Spinal cord (tissue), 10 donors: ENCODE results near the gene LRP1-AS. TPM values are rescaled to one million over a fixed set of nuclear protein-coding genes. Genes with fewer than 3 reads are reported as not detected.

ENCODE experiments used
- DNase-seq, 6 donors: peaks; one replicate each; pipeline versions ENCODE4 v3.0.0 to v3.0.0-alpha.2; 2013 to 2015; ENCODE audit warnings: low spot score in 6 of 6, low read depth in 4 of 6
- H3K27ac ChIP-seq: one replicate; pipeline ENCODE4 v1.5.1; 2013; ENCODE audit warnings: low read depth, low read length, control low read depth
- H3K27me3 ChIP-seq: one replicate; pipeline ENCODE4 v1.6.1; 2013; ENCODE audit warnings: low read length; ENCODE audit not compliant: control insufficient read depth, insufficient read depth
- H3K36me3 ChIP-seq: one replicate; pipeline ENCODE4 v1.6.1; 2013; ENCODE audit warnings: low read length; ENCODE audit not compliant: control insufficient read depth, insufficient read depth
- H3K4me1 ChIP-seq: one replicate; pipeline ENCODE4 v1.6.1; 2013; ENCODE audit warnings: low read length; ENCODE audit not compliant: control insufficient read depth, insufficient read depth
- H3K4me3 ChIP-seq: one replicate; pipeline ENCODE4 v1.5.1; 2013; ENCODE audit warnings: low read depth, low read length, control low read depth
- H3K9me3 ChIP-seq: one replicate; pipeline ENCODE4 v1.6.1; 2013; ENCODE audit warnings: low read length; ENCODE audit not compliant: control insufficient read depth, insufficient read depth
- WGBS: methylation state at CpG from one replicate; pipeline ENCODE4 v1.1.5; 2013; ENCODE audit warnings: missing lambda C conversion rate; ENCODE audit not compliant: insufficient coverage; 5-methylcytosine and 5-hydroxymethylcytosine counted together
- polyA plus RNA-seq, 2 donors: library from polyadenylated mRNA; unstranded; fragments of 120-200 nt; gene quantifications; one replicate each; pipeline ENCODE4 v1.2.1, GENCODE V29; 2013; ENCODE audit not compliant: insufficient read length in 2 of 2
- total RNA-seq, 2 donors: library from RNA; depleted of rRNA in 1 of 2; stranded (reverse); fragments of 120-200 nt in 1 of 2; fragments of >200 nt in 1 of 2; gene quantifications; one replicate each; pipeline versions ENCODE4 v1.2.3 to v1.2.4, GENCODE V29; 2013 to 2014
- donor health status: healthy.

LRP1-AS gene
- total and polyA plus RNA-seq, 4 donors = 2.3 TPM; not detected in 3

DNA sequence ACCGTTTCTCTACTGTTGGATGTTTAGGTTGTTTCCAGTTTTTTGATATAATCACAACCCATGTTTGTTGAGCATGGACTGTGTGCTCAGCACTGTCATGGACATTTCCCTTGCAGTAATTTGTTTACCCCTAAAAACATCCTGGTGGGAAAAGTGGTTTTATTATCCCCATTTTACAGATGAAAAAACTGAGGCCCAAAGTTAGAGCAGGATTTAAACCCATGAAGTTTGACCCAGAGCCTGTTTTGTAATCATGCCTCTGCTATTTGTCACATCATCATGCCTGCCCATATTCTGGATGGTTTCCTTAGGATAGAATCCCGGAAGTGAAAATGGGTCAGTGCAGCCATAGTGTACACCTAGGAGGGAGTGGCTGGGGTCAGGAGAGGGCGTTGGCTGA, 17.0 kb upstream of the LRP1-AS start:
- DNase-seq = no peak
- Histone ChIP-seq H3K4me1 (peaks cover 4% of the 10 kb centered on the region), H3K27ac (no peak overlapping the region), H3K4me3 (no peak overlapping the region), H3K27me3 (no peaks in the 10 kb centered on the region), H3K36me3 (peaks cover 95% of the 10 kb centered on the region), H3K9me3 (no peaks in the 10 kb centered on the region)
- 83% methylated on average over 2 of the region's 3 CpGs for WGBS

DNA sequence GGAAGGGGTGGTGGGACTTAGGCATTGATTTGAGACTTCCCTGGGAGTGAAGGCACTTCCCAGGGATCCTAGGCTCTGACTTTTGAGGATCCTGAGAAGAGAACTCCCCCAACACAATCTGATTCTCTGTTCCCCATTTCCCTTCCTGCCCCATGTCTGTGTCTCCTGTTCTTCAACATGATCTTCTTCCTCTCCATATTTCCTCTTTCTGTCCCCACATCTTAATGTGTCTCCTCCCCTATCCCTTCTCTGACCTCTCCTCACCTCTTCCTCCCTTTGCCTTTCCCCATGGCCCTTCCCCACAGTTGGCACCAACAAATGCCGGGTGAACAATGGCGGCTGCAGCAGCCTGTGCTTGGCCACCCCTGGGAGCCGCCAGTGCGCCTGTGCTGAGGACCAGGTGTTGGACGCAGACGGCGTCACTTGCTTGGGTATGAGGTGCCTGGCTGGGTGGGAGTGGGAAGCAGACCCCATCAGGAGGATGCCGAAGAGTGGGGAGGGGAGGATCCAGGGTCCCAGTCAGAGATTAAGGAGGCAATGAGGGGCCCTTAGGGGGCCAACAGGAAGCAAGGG, 15.2 kb upstream of the LRP1-AS start:
- no peak overlapping the region for H3K27ac ChIP-seq
- no peaks in the 10 kb centered on the region for H3K9me3 ChIP-seq
- WGBS = 87% methylated on average over 8 of the region's 8 CpGs

GRCh38 chr12:57161491-57161890, 14.1 kb upstream of the LRP1-AS start:
- Histone ChIP-seq H3K4me3 (no peak overlapping the region), H3K36me3 (peaks cover 95% of the 10 kb centered on the region), H3K27me3 (no peaks in the 10 kb centered on the region), H3K27ac (no peak overlapping the region), H3K9me3 (no peaks in the 10 kb centered on the region), H3K4me1 (peaks cover 13% of the 10 kb centered on the region)
- DNase-seq = no peak
- WGBS = 92% methylated on average over 4 of the region's 7 CpGs

More for the DNA sequence above, 15.2 kb upstream of the LRP1-AS start:
- Histone ChIP-seq H3K36me3 (peaks cover 95% of the 10 kb centered on the region), H3K4me3 (no peak overlapping the region), H3K4me1 (peaks cover 13% of the 10 kb centered on the region), H3K27me3 (no peaks in the 10 kb centered on the region)
- no peak for DNase-seq

GRCh38 chr12:57160741-57161140, 13.3 kb upstream of the LRP1-AS start:
- DNase-seq = no peak
- Histone ChIP-seq H3K36me3 (peaks cover 95% of the 10 kb centered on the region), H3K27me3 (no peaks in the 10 kb centered on the region), H3K4me3 (no peak overlapping the region), H3K9me3 (no peaks in the 10 kb centered on the region), H3K27ac (no peak overlapping the region), H3K4me1 (peaks cover 13% of the 10 kb centered on the region)
- WGBS = 97% methylated on average over 14 of the region's 14 CpGs

DNA sequence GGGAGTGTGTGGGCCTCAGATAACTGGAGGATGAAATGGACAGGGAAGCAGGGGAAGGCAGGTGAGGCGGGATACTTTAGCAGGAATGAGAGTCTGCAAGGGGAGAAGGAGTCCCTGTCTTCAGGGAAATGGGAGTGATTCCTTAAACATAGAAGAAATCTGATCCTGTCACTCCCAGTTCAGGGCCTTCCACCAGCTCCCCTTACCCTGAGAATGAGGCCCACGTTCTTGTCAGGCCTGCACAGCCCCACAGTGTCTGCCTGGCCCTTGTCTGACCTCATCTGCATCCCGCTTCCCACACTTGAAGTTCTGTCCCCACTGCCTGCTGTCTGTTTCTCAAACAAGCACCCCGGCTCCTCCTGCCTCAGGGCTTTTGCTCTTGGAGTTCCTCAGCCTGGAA, 12.6 kb upstream of the LRP1-AS start:
- H3K36me3 ChIP-seq = peaks cover 94% of the 10 kb centered on the region
- H3K4me1 ChIP-seq = peaks cover 13% of the 10 kb centered on the region
- H3K9me3 ChIP-seq = no peaks in the 10 kb centered on the region
- WGBS = 71% methylated on average over 3 of the region's 4 CpGs
- H3K27me3 ChIP-seq = no peaks in the 10 kb centered on the region
- H3K4me3 ChIP-seq = no peak overlapping the region
- H3K27ac ChIP-seq = no peak overlapping the region
- DNase-seq = no peak

- peaks cover 93% of the 10 kb centered on the region for H3K36me3 ChIP-seq
- no peaks in the 10 kb centered on the region for H3K9me3 ChIP-seq
- H3K4me3 ChIP-seq = no peak overlapping the region
- no peaks in the 10 kb centered on the region for H3K27me3 ChIP-seq
- 71% methylated on average over 4 of the region's 4 CpGs for WGBS
- peak in 1 of 6 donors; percentile 27 for DNase-seq
- H3K4me1 ChIP-seq = peaks cover 13% of the 10 kb centered on the region
- H3K27ac ChIP-seq = no peak overlapping the region
Observed at GRCh38 chr12:57159311-57159710, 11.9 kb upstream of the LRP1-AS start.

- 28% methylated on average over 4 of the region's 4 CpGs for WGBS
- peaks cover 13% of the 10 kb centered on the region for H3K4me1 ChIP-seq
- H3K27me3 ChIP-seq = no peaks in the 10 kb centered on the region
- DNase-seq = peak in 1 of 6 donors; percentile 50
- no peak overlapping the region for H3K4me3 ChIP-seq
- no peaks in the 10 kb centered on the region for H3K9me3 ChIP-seq
- H3K27ac ChIP-seq = peak overlapping the region; percentile 61
- peaks cover 95% of the 10 kb centered on the region for H3K36me3 ChIP-seq
Observed at GRCh38 chr12:57158665-57159064, 11.2 kb upstream of the LRP1-AS start.

DNA sequence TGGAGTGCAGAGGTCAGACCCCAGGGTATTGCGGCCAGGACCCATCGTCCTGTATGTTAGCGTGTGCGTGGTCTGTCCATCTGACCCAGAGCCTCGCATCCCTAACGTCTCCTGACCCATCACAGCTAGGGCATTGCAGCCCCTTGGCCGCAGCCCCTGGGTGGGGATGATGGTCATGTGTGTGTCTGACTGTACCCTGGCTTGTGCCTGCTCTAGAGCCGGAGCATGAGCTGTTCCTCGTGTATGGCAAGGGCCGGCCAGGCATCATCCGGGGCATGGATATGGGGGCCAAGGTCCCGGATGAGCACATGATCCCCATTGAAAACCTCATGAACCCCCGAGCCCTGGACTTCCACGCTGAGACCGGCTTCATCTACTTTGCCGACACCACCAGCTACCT, 10.8 kb upstream of the LRP1-AS start:
- Histone ChIP-seq H3K4me1 (peaks cover 16% of the 10 kb centered on the region), H3K27me3 (no peaks in the 10 kb centered on the region), H3K27ac (peak overlapping the region; percentile 61), H3K9me3 (no peaks in the 10 kb centered on the region), H3K4me3 (no peak overlapping the region), H3K36me3 (peaks cover 96% of the 10 kb centered on the region)
- no peak for DNase-seq
- WGBS = 71% methylated on average over 6 of the region's 16 CpGs

- H3K9me3 ChIP-seq = no peaks in the 10 kb centered on the region
- H3K4me1 ChIP-seq = peaks cover 21% of the 10 kb centered on the region
- H3K36me3 ChIP-seq = peaks cover 94% of the 10 kb centered on the region
- H3K4me3 ChIP-seq = no peak overlapping the region
- 84% methylated on average over 4 of the region's 5 CpGs for WGBS
- H3K27me3 ChIP-seq = no peaks in the 10 kb centered on the region
- H3K27ac ChIP-seq = peak overlapping the region; percentile 61
- no peak for DNase-seq
Observed at GRCh38 chr12:57157588-57158173, 10.3 kb upstream of the LRP1-AS start.

DNA sequence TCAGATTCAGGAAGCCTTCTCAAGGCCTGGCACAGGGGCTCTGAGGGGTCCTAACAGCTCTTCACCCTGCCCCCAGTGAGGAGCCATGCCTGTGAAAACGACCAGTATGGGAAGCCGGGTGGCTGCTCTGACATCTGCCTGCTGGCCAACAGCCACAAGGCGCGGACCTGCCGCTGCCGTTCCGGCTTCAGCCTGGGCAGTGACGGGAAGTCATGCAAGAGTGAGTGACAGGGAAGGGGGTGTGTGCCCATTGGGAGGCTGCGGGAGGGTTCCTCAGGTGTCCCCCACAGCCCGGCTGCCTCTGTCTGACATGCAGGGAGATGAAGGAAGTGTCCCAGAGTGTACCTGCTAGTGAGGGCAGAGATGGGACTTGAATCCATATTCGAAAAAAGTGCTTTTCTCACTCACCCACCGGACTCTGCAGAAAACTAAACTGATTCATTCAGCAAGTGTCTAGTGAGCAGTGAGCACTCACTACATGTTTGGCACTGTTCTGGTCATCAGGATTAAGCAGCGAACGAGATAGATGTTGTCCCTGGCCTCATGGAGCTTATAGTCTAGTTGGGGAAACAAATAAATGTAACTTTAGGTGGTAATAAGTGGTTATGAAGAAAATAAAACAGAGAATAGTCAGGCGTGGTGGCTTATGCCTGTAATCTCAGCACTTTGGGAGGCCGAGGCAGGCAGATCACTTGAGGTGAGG, 9.4 kb upstream of the LRP1-AS start:
- no peak for DNase-seq
- Histone ChIP-seq H3K4me3 (no peak overlapping the region), H3K27ac (no peak overlapping the region), H3K27me3 (no peaks in the 10 kb centered on the region), H3K36me3 (peaks cover 91% of the 10 kb centered on the region), H3K9me3 (no peaks in the 10 kb centered on the region), H3K4me1 (peaks cover 30% of the 10 kb centered on the region)
- 76% methylated on average over 15 of the region's 16 CpGs for WGBS
